ENCODE measurements around the gene VRK2.
"Not testable (repeated sequence)": the region's sequence is repeated elsewhere in the genome, so short reads cannot be mapped to it uniquely, and the experiment has no call there.

Gene VRK2

DNA sequence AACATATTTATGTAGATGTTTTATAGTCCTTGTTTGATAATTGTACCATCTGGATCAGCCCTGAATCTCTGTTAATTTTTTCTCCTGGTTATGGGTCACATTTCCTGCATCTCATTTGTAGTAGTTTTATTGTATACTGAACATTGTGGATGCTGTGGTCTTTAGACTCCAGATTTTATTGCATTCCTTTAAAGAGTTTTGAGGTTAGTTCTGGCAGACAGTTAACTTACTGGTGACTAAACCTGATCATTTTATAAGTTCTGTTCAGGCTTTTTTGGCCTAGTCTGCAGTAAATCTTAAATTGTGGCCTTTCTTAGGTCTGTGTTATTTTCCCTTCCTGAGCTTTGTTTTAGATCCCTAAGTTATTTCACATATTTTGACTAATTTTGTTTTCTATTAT lies 110.2 kb downstream of the VRK2 start:
- TF ChIP-seq, protein P1, sequence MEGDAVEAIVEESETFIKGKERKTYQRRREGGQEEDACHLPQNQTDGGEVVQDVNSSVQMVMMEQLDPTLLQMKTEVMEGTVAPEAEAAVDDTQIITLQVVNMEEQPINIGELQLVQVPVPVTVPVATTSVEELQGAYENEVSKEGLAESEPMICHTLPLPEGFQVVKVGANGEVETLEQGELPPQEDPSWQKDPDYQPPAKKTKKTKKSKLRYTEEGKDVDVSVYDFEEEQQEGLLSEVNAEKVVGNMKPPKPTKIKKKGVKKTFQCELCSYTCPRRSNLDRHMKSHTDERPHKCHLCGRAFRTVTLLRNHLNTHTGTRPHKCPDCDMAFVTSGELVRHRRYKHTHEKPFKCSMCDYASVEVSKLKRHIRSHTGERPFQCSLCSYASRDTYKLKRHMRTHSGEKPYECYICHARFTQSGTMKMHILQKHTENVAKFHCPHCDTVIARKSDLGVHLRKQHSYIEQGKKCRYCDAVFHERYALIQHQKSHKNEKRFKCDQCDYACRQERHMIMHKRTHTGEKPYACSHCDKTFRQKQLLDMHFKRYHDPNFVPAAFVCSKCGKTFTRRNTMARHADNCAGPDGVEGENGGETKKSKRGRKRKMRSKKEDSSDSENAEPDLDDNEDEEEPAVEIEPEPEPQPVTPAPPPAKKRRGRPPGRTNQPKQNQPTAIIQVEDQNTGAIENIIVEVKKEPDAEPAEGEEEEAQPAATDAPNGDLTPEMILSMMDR (IDR thresholded peaks at IDR 0.05; ENCODE audit: poor library complexity, severe bottlenecking) = no peak
- peaks cover 1% of the 10 kb centered on the region for H3K9me3 ChIP-seq (ENCODE audit: severe bottlenecking)
- H3K27me3 ChIP-seq (ENCODE audit: insufficient read depth, poor library complexity, severe bottlenecking) = no peaks in the 10 kb centered on the region
- H3K4me3 ChIP-seq (ENCODE audit: severe bottlenecking) = no peak overlapping the region
- peaks cover 5% of the 10 kb centered on the region for H3K4me1 ChIP-seq (ENCODE audit: insufficient read depth, poor library complexity, severe bottlenecking)
- DNase-seq (ENCODE audit: low spot score) (no peak), ATAC-seq (ENCODE audit: low read depth) (no peak)
- peaks cover 55% of the 10 kb centered on the region for H3K36me3 ChIP-seq (ENCODE audit: low read depth)
- no peak overlapping the region for H3K27ac ChIP-seq (ENCODE audit: poor library complexity, severe bottlenecking)

DNA sequence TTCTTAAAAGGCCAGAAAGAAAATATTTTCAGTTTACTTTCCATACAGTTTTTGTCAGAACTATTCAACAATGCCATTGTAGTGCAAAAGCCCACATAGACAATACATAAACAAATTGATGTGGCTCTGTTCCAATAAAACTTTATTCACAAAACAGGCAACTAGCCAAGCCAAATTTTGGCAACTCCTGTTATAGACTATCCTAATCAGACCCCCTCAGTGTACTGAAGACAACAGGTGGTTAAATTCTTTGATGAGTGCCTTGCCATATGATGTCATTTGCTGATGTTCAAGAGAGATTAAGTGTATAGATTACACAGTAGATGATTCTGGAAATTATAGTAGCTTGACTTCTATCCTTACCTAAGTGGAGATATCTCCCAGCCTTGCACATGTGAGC lies 111.1 kb downstream of the VRK2 start:
- no peaks in the 10 kb centered on the region for H3K4me1 ChIP-seq (ENCODE audit: insufficient read depth, poor library complexity, severe bottlenecking)
- H3K4me3 ChIP-seq (ENCODE audit: severe bottlenecking) = no peak overlapping the region
- H3K27me3 ChIP-seq (ENCODE audit: insufficient read depth, poor library complexity, severe bottlenecking) = no peaks in the 10 kb centered on the region
- DNase-seq (ENCODE audit: low spot score) (no peak), ATAC-seq (ENCODE audit: low read depth) (no peak)
- peaks cover 63% of the 10 kb centered on the region for H3K36me3 ChIP-seq (ENCODE audit: low read depth)
- TF ChIP-seq, protein P1 (IDR thresholded peaks at IDR 0.05; ENCODE audit: poor library complexity, severe bottlenecking) = no peak
- no peaks in the 10 kb centered on the region for H3K9me3 ChIP-seq (ENCODE audit: severe bottlenecking)
- no peak overlapping the region for H3K27ac ChIP-seq (ENCODE audit: poor library complexity, severe bottlenecking)

DNA sequence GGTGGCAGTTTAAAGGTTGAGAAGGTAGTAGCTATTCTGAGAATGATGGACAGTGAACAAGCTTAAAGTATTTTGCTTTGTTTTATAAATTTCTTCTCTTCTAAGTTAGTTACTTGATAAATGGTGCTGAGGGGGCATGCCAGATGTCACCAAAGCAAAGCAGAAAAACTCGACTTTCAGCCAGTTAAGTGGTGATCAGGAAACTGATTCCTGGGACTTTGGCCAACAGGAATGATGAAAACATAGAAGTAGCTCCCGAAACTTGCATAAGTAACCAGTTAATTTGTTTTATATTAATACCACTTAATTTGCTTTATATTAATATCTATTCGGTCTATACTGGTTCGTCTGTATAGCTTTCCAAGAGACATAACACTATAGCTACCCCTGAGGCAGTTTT lies 111.9 kb downstream of the VRK2 start:
- Histone ChIP-seq H3K27me3 (ENCODE audit: insufficient read depth, poor library complexity, severe bottlenecking) (no peaks in the 10 kb centered on the region), H3K4me1 (ENCODE audit: insufficient read depth, poor library complexity, severe bottlenecking) (no peaks in the 10 kb centered on the region), H3K36me3 (ENCODE audit: low read depth) (peaks cover 70% of the 10 kb centered on the region), H3K4me3 (ENCODE audit: severe bottlenecking) (no peak overlapping the region), H3K9me3 (ENCODE audit: severe bottlenecking) (no peaks in the 10 kb centered on the region), H3K27ac (ENCODE audit: poor library complexity, severe bottlenecking) (no peak overlapping the region)
- TF ChIP-seq, protein P1 (IDR thresholded peaks at IDR 0.05; ENCODE audit: poor library complexity, severe bottlenecking) = no peak
- no peak for DNase-seq (ENCODE audit: low spot score)
- no peak for ATAC-seq (ENCODE audit: low read depth)

DNA sequence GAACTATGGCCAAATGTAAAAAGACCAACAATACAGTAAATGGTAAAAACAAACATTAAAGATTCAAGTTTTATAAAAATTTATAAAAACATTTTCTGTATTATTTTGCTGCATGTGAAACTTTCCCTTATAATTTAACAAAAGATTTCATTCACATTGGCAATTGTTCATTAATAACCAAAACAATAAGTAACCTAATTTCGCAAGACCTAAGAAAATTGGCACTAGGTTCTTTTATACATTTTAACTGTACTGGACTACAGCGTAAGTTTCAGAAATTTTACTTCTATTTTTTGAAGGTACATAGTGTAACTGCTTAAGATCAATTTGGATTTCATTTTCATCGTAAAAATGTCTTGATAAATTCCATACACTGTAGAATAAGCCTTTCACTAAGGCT lies 117.3 kb downstream of the VRK2 start:
- H3K27ac ChIP-seq (ENCODE audit: poor library complexity, severe bottlenecking) = no peak overlapping the region
- peaks cover 80% of the 10 kb centered on the region for H3K36me3 ChIP-seq (ENCODE audit: low read depth)
- DNase-seq (ENCODE audit: low spot score) = no peak
- H3K27me3 ChIP-seq (ENCODE audit: insufficient read depth, poor library complexity, severe bottlenecking) = no peaks in the 10 kb centered on the region
- no peaks in the 10 kb centered on the region for H3K4me1 ChIP-seq (ENCODE audit: insufficient read depth, poor library complexity, severe bottlenecking)
- no peak overlapping the region for H3K4me3 ChIP-seq (ENCODE audit: severe bottlenecking)
- TF ChIP-seq, protein P1 (IDR thresholded peaks at IDR 0.05; ENCODE audit: poor library complexity, severe bottlenecking) = no peak
- ATAC-seq (ENCODE audit: low read depth) = no peak
- no peaks in the 10 kb centered on the region for H3K9me3 ChIP-seq (ENCODE audit: severe bottlenecking)

DNA sequence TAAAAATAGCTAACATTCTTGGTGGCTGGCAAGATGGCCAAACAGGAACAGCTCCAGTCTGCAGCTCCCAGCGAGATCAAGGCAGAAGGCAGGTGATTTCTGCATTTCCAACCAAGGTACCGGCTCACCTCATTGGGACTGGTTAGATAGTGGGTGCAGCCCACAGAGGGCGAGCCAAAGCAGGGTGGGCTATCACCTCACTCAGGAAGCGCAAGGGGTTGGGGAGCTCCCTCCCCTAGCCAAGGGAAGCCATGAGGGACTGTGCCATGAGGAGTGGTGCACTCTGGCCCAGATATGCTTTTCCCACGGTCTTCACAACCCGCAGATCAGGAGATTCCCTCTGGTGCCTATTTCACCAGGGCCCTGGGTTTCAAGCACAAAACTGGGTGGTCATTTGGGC lies 121.5 kb downstream of the VRK2 start:
- H3K27ac ChIP-seq (ENCODE audit: poor library complexity, severe bottlenecking); H3K4me1 ChIP-seq (ENCODE audit: insufficient read depth, poor library complexity, severe bottlenecking); ATAC-seq (ENCODE audit: low read depth); H3K9me3 ChIP-seq (ENCODE audit: severe bottlenecking); H3K4me3 ChIP-seq (ENCODE audit: severe bottlenecking); H3K27me3 ChIP-seq (ENCODE audit: insufficient read depth, poor library complexity, severe bottlenecking); DNase-seq (ENCODE audit: low spot score): not testable (repeated sequence)
- H3K36me3 ChIP-seq (ENCODE audit: low read depth) = peaks cover 48% of the 10 kb centered on the region

DNA sequence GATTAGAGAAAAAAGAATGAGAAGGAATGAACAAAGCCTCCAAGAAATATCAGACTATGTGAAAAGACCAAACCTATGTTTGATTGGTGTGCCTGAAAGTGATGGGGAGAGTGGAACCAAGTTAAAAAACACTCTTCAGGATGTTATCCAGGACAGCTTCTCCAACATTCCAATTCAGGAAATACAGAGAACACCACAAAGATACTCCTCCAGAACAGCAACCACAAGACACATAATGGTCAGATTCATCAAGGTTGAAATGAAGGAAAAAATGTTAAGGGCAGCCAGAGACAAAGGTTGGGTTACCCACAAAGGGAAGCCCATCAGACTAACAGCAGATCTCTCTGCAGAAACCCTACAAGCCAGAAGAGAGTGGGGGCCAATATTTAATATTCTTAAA lies 123.2 kb downstream of the VRK2 start:
- H3K9me3 ChIP-seq (ENCODE audit: severe bottlenecking); H3K27ac ChIP-seq (ENCODE audit: poor library complexity, severe bottlenecking); ATAC-seq (ENCODE audit: low read depth); H3K4me1 ChIP-seq (ENCODE audit: insufficient read depth, poor library complexity, severe bottlenecking); DNase-seq (ENCODE audit: low spot score); H3K4me3 ChIP-seq (ENCODE audit: severe bottlenecking); H3K27me3 ChIP-seq (ENCODE audit: insufficient read depth, poor library complexity, severe bottlenecking): not testable (repeated sequence)
- H3K36me3 ChIP-seq (ENCODE audit: low read depth) = peaks cover 31% of the 10 kb centered on the region

DNA sequence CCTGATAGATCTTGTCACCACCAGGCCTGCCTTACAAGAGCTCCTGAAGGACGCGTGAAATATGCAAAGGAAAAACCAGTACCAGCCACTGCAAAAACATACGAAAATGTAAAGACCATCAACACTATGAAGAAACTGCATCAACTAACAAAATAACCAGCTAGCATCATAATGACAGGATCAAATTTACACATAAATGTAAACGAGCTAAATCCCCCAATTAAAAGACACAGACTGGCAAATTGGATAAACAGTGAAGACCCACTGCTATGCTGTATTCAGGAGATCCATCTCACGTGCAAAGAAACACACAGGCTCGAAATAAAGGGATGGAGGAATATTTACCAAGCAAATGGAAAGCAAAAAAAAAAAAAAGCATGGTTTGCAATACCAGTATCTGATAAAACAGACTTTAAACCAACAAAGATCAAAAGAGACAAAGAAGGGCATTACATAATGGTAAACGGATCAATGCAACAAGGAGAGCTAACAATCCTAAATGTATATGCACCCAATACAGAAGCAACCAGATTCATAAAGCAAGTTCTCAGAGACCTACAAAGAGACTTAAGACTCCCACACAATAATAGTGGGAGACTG lies 123.8 kb downstream of the VRK2 start:
- not testable (repeated sequence) for DNase-seq (ENCODE audit: low spot score); H3K4me1 ChIP-seq (ENCODE audit: insufficient read depth, poor library complexity, severe bottlenecking); H3K27me3 ChIP-seq (ENCODE audit: insufficient read depth, poor library complexity, severe bottlenecking); ATAC-seq (ENCODE audit: low read depth); H3K4me3 ChIP-seq (ENCODE audit: severe bottlenecking); H3K9me3 ChIP-seq (ENCODE audit: severe bottlenecking); H3K27ac ChIP-seq (ENCODE audit: poor library complexity, severe bottlenecking)
- peaks cover 25% of the 10 kb centered on the region for H3K36me3 ChIP-seq (ENCODE audit: low read depth)

DNA sequence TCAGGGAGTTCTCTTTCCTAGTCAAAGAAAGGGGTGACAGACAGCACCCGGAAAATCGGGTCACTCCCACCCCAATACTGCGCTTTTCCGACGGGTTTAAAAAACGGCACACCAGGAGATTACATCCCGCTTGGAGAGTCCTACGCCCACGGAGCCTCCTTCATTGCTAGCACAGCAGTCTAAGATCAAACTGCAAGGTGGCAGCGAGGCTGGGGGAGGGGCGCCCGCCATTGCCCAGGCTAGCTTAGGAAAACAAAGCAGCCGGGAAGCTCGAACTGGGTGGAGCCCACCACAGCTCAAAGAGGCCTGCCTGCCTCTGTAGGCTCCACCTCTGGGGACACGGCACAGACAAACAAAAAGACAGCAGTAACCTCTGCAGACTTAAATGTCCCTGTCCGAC lies 125.2 kb downstream of the VRK2 start:
- not testable (repeated sequence) for ATAC-seq (ENCODE audit: low read depth); DNase-seq (ENCODE audit: low spot score); H3K4me3 ChIP-seq (ENCODE audit: severe bottlenecking); H3K27me3 ChIP-seq (ENCODE audit: insufficient read depth, poor library complexity, severe bottlenecking); H3K4me1 ChIP-seq (ENCODE audit: insufficient read depth, poor library complexity, severe bottlenecking); H3K9me3 ChIP-seq (ENCODE audit: severe bottlenecking); H3K27ac ChIP-seq (ENCODE audit: poor library complexity, severe bottlenecking)
- peaks cover 12% of the 10 kb centered on the region for H3K36me3 ChIP-seq (ENCODE audit: low read depth)

All from RWPE2 (cell line).